ENCODE data around the gene RNF208.

GRCh38 chr9:137173796-137174664 lies 48.0 kb downstream of the RNF208 start:
- TF ChIP-seq CTCF (IDR thresholded peaks at IDR 0.05) (no peak), POLR2A (IDR thresholded peaks at IDR 0.05) (no peak)
